H1 (cell line): ENCODE data around the gene WDR48. TPM values are rescaled to one million over a fixed set of nuclear protein-coding genes. Genes with fewer than 3 reads are reported as not detected.

ENCODE experiments used
- CTCF ChIA-PET: fragments of 300-600 bp; sonication (Branson Sonifier 250); formaldehyde crosslinking; loops from one replicate; lab custom pipeline; 2021; ENCODE audit not compliant: partially characterized antibody; lab: Charles Lee
- POLR2A ChIA-PET: fragments of 300-600 bp; sonication (Branson Sonifier 250); formaldehyde crosslinking; loops from one replicate; lab custom pipeline; 2021; ENCODE audit warnings: inconsistent platforms; ENCODE audit not compliant: partially characterized antibody; lab: Charles Lee
- DNase-seq, 2 experiments: peaks; one replicate each; pipeline versions ENCODE4 v3.0.0 to v3.0.0-alpha.2; 2010 to 2022; ENCODE audit warnings: low spot score in 2 of 2, low read depth in 1 of 2, mixed read lengths in 1 of 2
- FAIRE-seq: peaks from 2 replicates; lab custom pipeline; 2011; peaks lifted over from hg19 to GRCh38; lab: Jason Lieb, UNC
- H2AFZ ChIP-seq: 2 replicates; pipeline ENCODE4 v1.8.1; 2012; ENCODE audit warnings: low read length, inconsistent platforms
- H2AK5ac ChIP-seq: 2 replicates; pipeline ENCODE4 v1.6.1; 2013; ENCODE audit warnings: low read depth, low read length
- H2BK120ac ChIP-seq: replicated peaks from 2 replicates; pipeline ENCODE3; 2013; ENCODE audit warnings: low read depth, low read length, inconsistent platforms
- H2BK12ac ChIP-seq: 2 replicates; pipeline ENCODE4 v1.6.1; 2013; ENCODE audit warnings: low read depth, low read length
- H2BK15ac ChIP-seq: 2 replicates; pipeline ENCODE4 v1.6.1; 2013; ENCODE audit warnings: low read length
- H2BK20ac ChIP-seq: 2 replicates; pipeline ENCODE4 v1.6.1; 2013; ENCODE audit warnings: low read length
- H2BK5ac ChIP-seq: 2 replicates; pipeline ENCODE4 v1.6.1; 2013; ENCODE audit warnings: low read depth, low read length
- H3K14ac ChIP-seq: 2 replicates; pipeline ENCODE4 v1.6.1; 2013; ENCODE audit warnings: inconsistent platforms; ENCODE audit not compliant: insufficient read length
- H3K18ac ChIP-seq: 2 replicates; pipeline ENCODE4 v1.6.1; 2013; ENCODE audit warnings: low read length; ENCODE audit errors: extremely low read depth
- H3K23ac ChIP-seq: 2 replicates; pipeline ENCODE4 v1.6.1; 2013; ENCODE audit warnings: inconsistent platforms; ENCODE audit not compliant: insufficient read length
- H3K23me2 ChIP-seq: 2 replicates; pipeline ENCODE4 v1.6.1; 2013; ENCODE audit warnings: low read depth, low read length
- H3K27ac ChIP-seq: 2 replicates; pipeline ENCODE4 v1.6.1; 2011; ENCODE audit warnings: low read depth, low read length, inconsistent platforms
- H3K27me3 ChIP-seq, 4 experiments: replicated peaks in 1 of 4; 1 replicate in 1 of 4; 2 replicates in 3 of 4; pipeline versions ENCODE4 v1.6.1 to v1.8.1; 2011 to 2013; ENCODE audit warnings: low read length in 3 of 4, mild to moderate bottlenecking in 3 of 4, inconsistent platforms in 2 of 4, mixed read lengths in 2 of 4, moderate library complexity in 1 of 4; ENCODE audit not compliant: control insufficient read depth in 3 of 4, insufficient read depth in 3 of 4; ENCODE audit errors: extremely low read depth in 1 of 4
- H3K36me3 ChIP-seq, 4 experiments: 2 replicates each; pipeline versions ENCODE4 v1.6.1 to v1.8.1; 2011 to 2013; ENCODE audit warnings: mild to moderate bottlenecking in 4 of 4, low read length in 3 of 4, moderate library complexity in 2 of 4, control low read depth in 1 of 4, inconsistent platforms in 1 of 4; ENCODE audit not compliant: insufficient read depth in 4 of 4, control insufficient read depth in 2 of 4
- H3K4ac ChIP-seq: replicated peaks from 2 replicates; pipeline ENCODE3; 2013; ENCODE audit warnings: low read length, low read depth, mixed read lengths, inconsistent platforms; ENCODE audit not compliant: insufficient read length
- H3K4me1 ChIP-seq, 4 experiments: replicated peaks in 1 of 4; 1 replicate in 1 of 4; 2 replicates in 3 of 4; pipeline versions ENCODE4 v1.6.1 to v1.8.1; 2011 to 2013; ENCODE audit warnings: low read length in 3 of 4, inconsistent platforms in 2 of 4, mixed read lengths in 1 of 4; ENCODE audit not compliant: insufficient read depth in 4 of 4, control insufficient read depth in 3 of 4
- H3K4me2 ChIP-seq, 2 experiments: 2 replicates each; pipeline versions ENCODE4 v1.6.1 to v1.8.1; 2011 to 2013; ENCODE audit warnings: low read depth in 2 of 2, low read length in 2 of 2, control low read depth in 1 of 2, inconsistent platforms in 1 of 2, mild to moderate bottlenecking in 1 of 2; ENCODE audit not compliant: insufficient read depth in 1 of 2
- H3K4me3 ChIP-seq, 4 experiments: fragments of 200-600, 300-600 bp in 1 of 4; sonication (generic), shearing (Covaris generic), sonication (Bioruptor Twin) in 1 of 4; 2 replicates each; pipeline versions ENCODE4 v1.5.1 to v1.8.1; 2011 to 2016; ENCODE audit warnings: low read length in 4 of 4, low read depth in 3 of 4, control low read depth in 2 of 4, inconsistent platforms in 2 of 4, mild to moderate bottlenecking in 2 of 4, mixed read lengths in 1 of 4, moderate library complexity in 1 of 4; ENCODE audit not compliant: insufficient read depth in 2 of 4; ENCODE audit errors: extremely low read depth in 1 of 4
- H3K56ac ChIP-seq: replicated peaks from 2 replicates; pipeline ENCODE3; 2013; ENCODE audit warnings: low read depth, mild to moderate bottlenecking, mixed read lengths, low read length, inconsistent platforms; ENCODE audit not compliant: insufficient read length
- H3K79me1 ChIP-seq: 2 replicates; pipeline ENCODE4 v1.6.1; 2013; ENCODE audit warnings: low read depth, low read length, control low read depth
- H3K79me2 ChIP-seq, 2 experiments: 2 replicates each; pipeline versions ENCODE4 v1.6.1 to v1.8.1; 2012 to 2013; ENCODE audit warnings: low read length in 2 of 2, mild to moderate bottlenecking in 2 of 2, inconsistent platforms in 1 of 2; ENCODE audit not compliant: insufficient read depth in 2 of 2, control insufficient read depth in 1 of 2
- H3K9ac ChIP-seq, 4 experiments: replicated peaks in 1 of 4; 1 replicate in 1 of 4; 2 replicates in 3 of 4; pipeline versions ENCODE4 v1.6.1 to v1.8.1; 2011 to 2013; ENCODE audit warnings: low read depth in 3 of 4, low read length in 3 of 4, control low read depth in 2 of 4, mild to moderate bottlenecking in 2 of 4, moderate library complexity in 2 of 4, inconsistent platforms in 1 of 4; ENCODE audit errors: extremely low read depth in 1 of 4
- H3K9me3 ChIP-seq, 2 experiments: 2 replicates each; pipeline versions ENCODE4 v1.6.1 to v1.8.1; 2012 to 2013; ENCODE audit warnings: mild to moderate bottlenecking in 2 of 2, moderate library complexity in 2 of 2, control low read depth in 1 of 2, inconsistent platforms in 1 of 2, low read depth in 1 of 2, low read length in 1 of 2, mixed read lengths in 1 of 2; ENCODE audit not compliant: insufficient read depth in 2 of 2
- H4K20me1 ChIP-seq, 2 experiments: replicated peaks in 1 of 2; 2 replicates each; pipeline versions ENCODE3 to v1.8.1; 2011 to 2013; ENCODE audit warnings: inconsistent platforms in 2 of 2, low read length in 2 of 2, mild to moderate bottlenecking in 1 of 2; ENCODE audit not compliant: insufficient read depth in 2 of 2, control insufficient read depth in 1 of 2
- H4K5ac ChIP-seq: 2 replicates; pipeline ENCODE4 v1.6.1; 2013; ENCODE audit warnings: low read length, low read depth, mixed read lengths, inconsistent platforms; ENCODE audit not compliant: insufficient read length
- H4K8ac ChIP-seq: 2 replicates; pipeline ENCODE4 v1.8.0; 2013; ENCODE audit warnings: mild to moderate bottlenecking, moderate library complexity, low read length, inconsistent platforms; ENCODE audit not compliant: insufficient read depth; ENCODE audit errors: extremely low read depth
- H4K91ac ChIP-seq: replicated peaks from 2 replicates; pipeline ENCODE3; 2013; ENCODE audit warnings: low read length, mixed read lengths, inconsistent platforms; ENCODE audit not compliant: insufficient read length
- CBX5 ChIP-seq: fragments of 300-800, 300-1000 bp; sonication (generic); IDR thresholded peaks from 2 replicates; pipeline ENCODE4 v1.7.1; 2016; ENCODE audit warnings: antibody characterized with exemption, low read length, low read depth
- GTF2F1 ChIP-seq: IDR thresholded peaks from 2 replicates; pipeline ENCODE4 v1.6.1; 2012; ENCODE audit warnings: low read depth, low read length, improper control_type of control experiment, borderline replicate concordance
- JUND ChIP-seq: IDR thresholded peaks from 2 replicates; pipeline ENCODE4 v1.6.1; 2011; ENCODE audit warnings: mild to moderate bottlenecking, improper control_type of control experiment, low read length
- MAFK ChIP-seq: IDR thresholded peaks from 2 replicates; pipeline ENCODE4 v1.6.1; 2012; ENCODE audit warnings: low read depth, mild to moderate bottlenecking, improper control_type of control experiment, low read length
- RNF2 ChIP-seq: fragments of 200-900, 300-1000 bp; sonication (generic); IDR thresholded peaks from 2 replicates; pipeline ENCODE4 v1.7.1; 2016; ENCODE audit warnings: borderline replicate concordance, low read depth, mild to moderate bottlenecking, antibody characterized with exemption, low read length; ENCODE audit not compliant: poor library complexity, severe bottlenecking; ENCODE audit errors: missing control alignments
- SUZ12 ChIP-seq: fragments of 200-600 bp; sonication (generic); IDR thresholded peaks from 2 replicates; pipeline ENCODE4 v1.6.1; 2012; ENCODE audit warnings: mild to moderate bottlenecking, inconsistent platforms, low read length, moderate library complexity, mixed read lengths
- WGBS, 2 experiments: shearing (Covaris generic) in 1 of 2; methylation state at CpG; one replicate each; pipeline versions ENCODE4 v1.1.6 to v1.1.7; 2013 to 2015; ENCODE audit warnings: low lambda C conversion rate in 2 of 2, mixed read lengths in 2 of 2, inconsistent platforms in 1 of 2, low coverage in 1 of 2, missing lambda C conversion rate in 1 of 2; ENCODE audit not compliant: insufficient replicate concordance in 2 of 2, insufficient coverage in 1 of 2, insufficient read length in 1 of 2; ENCODE audit errors: extremely low coverage in 1 of 2, missing lambda C conversion rate in 1 of 2; 5-methylcytosine and 5-hydroxymethylcytosine counted together
- polyA plus RNA-seq, 7 experiments: library from polyadenylated mRNA; depleted of rRNA in 3 of 7; stranded (reverse) in 5 of 7; unstranded in 2 of 7; fragments of >200 nt in 5 of 7; fragments of 200-250 nt in 2 of 7; gene quantifications; 1 replicate in 5 of 7; 2 replicates in 1 of 7; 4 replicates in 1 of 7; pipeline versions ENCODE4 v1.2.1 to v1.2.3, GENCODE V29; 2011 to 2013; ENCODE audit warnings: missing spikeins in 2 of 7, mixed read lengths in 2 of 7
- total RNA-seq: library from RNA; stranded (reverse); fragmentation: NEBNext Ultra II Directional; extraction: Animal tissue kit (Norgen Biotek cat#: 25700); gene quantifications from 2 replicates; pipeline ENCODE4 v1.2.1, GENCODE V29; 2021
- TF ChIP-seq, protein P1 (sequence below), 3 experiments: IDR thresholded peaks; 1 replicate in 2 of 3; 2 replicates in 1 of 3; pipeline versions ENCODE4 v1.5.1 to v1.6.1; 2011; ENCODE audit warnings: low read length in 3 of 3, mild to moderate bottlenecking in 3 of 3, inconsistent platforms in 2 of 3, low read depth in 1 of 3, moderate library complexity in 1 of 3; ENCODE audit not compliant: insufficient read depth in 1 of 3; ENCODE audit errors: control extremely low read depth in 1 of 3
- TF ChIP-seq, protein P2 (sequence below): IDR thresholded peaks from 2 replicates; pipeline ENCODE4 v1.6.1; 2012; ENCODE audit warnings: low read length, inconsistent platforms

The WDR48 gene
- total and polyA plus RNA-seq, 2 of the 8 experiments (the other 6 are each of a cell fraction or from before 2014, with no cell fraction given) = 21.2 to 54.1 TPM

DNA sequence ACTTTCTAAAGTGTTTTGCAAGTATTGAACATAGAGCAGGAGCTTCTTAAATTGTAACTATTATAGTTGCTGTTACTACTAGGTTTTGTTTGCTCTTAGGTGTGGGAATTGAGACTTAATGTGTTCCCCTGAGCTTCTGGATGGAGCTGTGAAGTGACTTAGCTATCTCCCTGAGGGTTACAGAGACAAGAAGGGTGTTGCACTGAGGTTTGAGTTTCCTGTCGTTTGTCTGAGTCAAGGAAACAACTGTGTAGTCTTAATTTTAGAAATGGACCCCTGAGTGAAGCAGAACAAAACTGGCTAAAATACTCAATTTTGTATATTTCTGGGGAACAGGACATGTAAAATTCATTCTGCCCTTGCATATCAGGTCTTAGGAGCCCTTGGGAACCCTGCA is 76.1 kb downstream of the WDR48 start:
- no peak overlapping the region for H3K4me3 ChIP-seq
- H3K79me1 ChIP-seq = no peaks in the 10 kb centered on the region
- H3K27me3 ChIP-seq = no peaks in the 10 kb centered on the region
- H2BK5ac ChIP-seq = no peak overlapping the region
- no peak overlapping the region for H3K27ac ChIP-seq
- H4K8ac ChIP-seq = no peak overlapping the region
- H2AFZ ChIP-seq = no peak overlapping the region
- H4K91ac ChIP-seq = no peak overlapping the region
- no peak overlapping the region for H3K23ac ChIP-seq
- no peak overlapping the region for H3K18ac ChIP-seq
- no peaks in the 10 kb centered on the region for H3K36me3 ChIP-seq
- H3K23me2 ChIP-seq = no peaks in the 10 kb centered on the region
- H3K9ac ChIP-seq = no peak overlapping the region
- no peaks in the 10 kb centered on the region for H4K20me1 ChIP-seq
- H3K4me2 ChIP-seq = no peak overlapping the region
- DNase-seq (no peak), FAIRE-seq (no peak)
- no peaks in the 10 kb centered on the region for H3K79me2 ChIP-seq
- 83% methylated on average over 1 of the region's 1 CpG; no CpG with 5 or more reads in 1 of the 2 experiments for WGBS, 2 experiments
- no peak overlapping the region for H2AK5ac ChIP-seq
- no peak overlapping the region for H3K56ac ChIP-seq
- no peak overlapping the region for H3K4ac ChIP-seq
- H3K14ac ChIP-seq = no peak overlapping the region
- H3K4me1 ChIP-seq = 0 out of 7 replicates have a peak, but pooled peaks cover 0 to 3% (median 0%) of the 10 kb centered on the region in 4 experiments
- H2BK120ac ChIP-seq = no peak overlapping the region
- no peak overlapping the region for H2BK12ac ChIP-seq
- H4K5ac ChIP-seq = no peak overlapping the region
- ChIA-PET POLR2A (interaction anchor here (1.7 to 3.1 kb wide), 2 partner anchors 8 to 18 kb away, joined by 5 to 13 read pairs; no protein-coding TSS in a partner anchor), CTCF (interaction anchor here (0.8 to 20.0 kb wide), 17 partner anchors 9 to 251 kb away, joined by 3 to 496 read pairs (median 5); partner anchors contain the start of genes CX3CR1, GORASP1, TTC21A and XIRP1)
- no peaks in the 10 kb centered on the region for H3K9me3 ChIP-seq
- H2BK20ac ChIP-seq = no peak overlapping the region
- H2BK15ac ChIP-seq = no peak overlapping the region
- TF ChIP-seq CBX5 = no peak
- TF ChIP-seq, protein P1, sequence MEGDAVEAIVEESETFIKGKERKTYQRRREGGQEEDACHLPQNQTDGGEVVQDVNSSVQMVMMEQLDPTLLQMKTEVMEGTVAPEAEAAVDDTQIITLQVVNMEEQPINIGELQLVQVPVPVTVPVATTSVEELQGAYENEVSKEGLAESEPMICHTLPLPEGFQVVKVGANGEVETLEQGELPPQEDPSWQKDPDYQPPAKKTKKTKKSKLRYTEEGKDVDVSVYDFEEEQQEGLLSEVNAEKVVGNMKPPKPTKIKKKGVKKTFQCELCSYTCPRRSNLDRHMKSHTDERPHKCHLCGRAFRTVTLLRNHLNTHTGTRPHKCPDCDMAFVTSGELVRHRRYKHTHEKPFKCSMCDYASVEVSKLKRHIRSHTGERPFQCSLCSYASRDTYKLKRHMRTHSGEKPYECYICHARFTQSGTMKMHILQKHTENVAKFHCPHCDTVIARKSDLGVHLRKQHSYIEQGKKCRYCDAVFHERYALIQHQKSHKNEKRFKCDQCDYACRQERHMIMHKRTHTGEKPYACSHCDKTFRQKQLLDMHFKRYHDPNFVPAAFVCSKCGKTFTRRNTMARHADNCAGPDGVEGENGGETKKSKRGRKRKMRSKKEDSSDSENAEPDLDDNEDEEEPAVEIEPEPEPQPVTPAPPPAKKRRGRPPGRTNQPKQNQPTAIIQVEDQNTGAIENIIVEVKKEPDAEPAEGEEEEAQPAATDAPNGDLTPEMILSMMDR (IDR thresholded peaks at IDR 0.05; ENCODE audit: control extremely low read depth in 1 of 3, insufficient read depth in 1 of 3, low read depth in 1 of 3, low read length in 3 of 3) = no peak
- TF ChIP-seq JUND = no peak
- TF ChIP-seq RNF2 = no peak
- TF ChIP-seq, protein P2, sequence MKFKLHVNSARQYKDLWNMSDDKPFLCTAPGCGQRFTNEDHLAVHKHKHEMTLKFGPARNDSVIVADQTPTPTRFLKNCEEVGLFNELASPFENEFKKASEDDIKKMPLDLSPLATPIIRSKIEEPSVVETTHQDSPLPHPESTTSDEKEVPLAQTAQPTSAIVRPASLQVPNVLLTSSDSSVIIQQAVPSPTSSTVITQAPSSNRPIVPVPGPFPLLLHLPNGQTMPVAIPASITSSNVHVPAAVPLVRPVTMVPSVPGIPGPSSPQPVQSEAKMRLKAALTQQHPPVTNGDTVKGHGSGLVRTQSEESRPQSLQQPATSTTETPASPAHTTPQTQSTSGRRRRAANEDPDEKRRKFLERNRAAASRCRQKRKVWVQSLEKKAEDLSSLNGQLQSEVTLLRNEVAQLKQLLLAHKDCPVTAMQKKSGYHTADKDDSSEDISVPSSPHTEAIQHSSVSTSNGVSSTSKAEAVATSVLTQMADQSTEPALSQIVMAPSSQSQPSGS = no peak
- TF ChIP-seq MAFK = no peak
- no peak for TF ChIP-seq GTF2F1
- no peak for TF ChIP-seq SUZ12
